Thymus (tissue), 11 donors: Measurements from ENCODE around the gene LPP. TPM values are rescaled to one million over a fixed set of nuclear protein-coding genes. Genes with fewer than 3 reads are reported as not detected.

Experiments
- DNase-seq, 9 donors: peaks; one replicate each; pipeline ENCODE4 v3.0.0-alpha.2; 2013; ENCODE audit warnings: low spot score in 9 of 9, low read depth in 6 of 9, missing footprints in 1 of 9
- H3K27ac ChIP-seq, 2 donors: one replicate each; pipeline ENCODE4 v1.5.1; 2013; ENCODE audit warnings: control low read depth in 1 of 2, low read depth in 1 of 2, low read length in 1 of 2, mild to moderate bottlenecking in 1 of 2, moderate library complexity in 1 of 2
- H3K27me3 ChIP-seq, 2 donors: one replicate each; pipeline ENCODE4 v1.5.1; 2013; ENCODE audit warnings: low read length in 1 of 2; ENCODE audit not compliant: control insufficient read depth in 2 of 2, insufficient read depth in 1 of 2
- H3K36me3 ChIP-seq, 2 donors: one replicate each; pipeline ENCODE4 v1.5.1; 2013; ENCODE audit warnings: low read length in 1 of 2, mild to moderate bottlenecking in 1 of 2, moderate library complexity in 1 of 2; ENCODE audit not compliant: control insufficient read depth in 2 of 2, insufficient read depth in 2 of 2
- H3K4me1 ChIP-seq, 2 donors: one replicate each; pipeline ENCODE4 v1.5.1; 2013; ENCODE audit warnings: low read length in 2 of 2; ENCODE audit not compliant: control insufficient read depth in 2 of 2, insufficient read depth in 2 of 2
- H3K4me3 ChIP-seq, 2 donors: one replicate each; pipeline ENCODE4 v1.5.1; 2013; ENCODE audit warnings: low read length in 2 of 2, control low read depth in 1 of 2, mild to moderate bottlenecking in 1 of 2
- H3K9me3 ChIP-seq, 2 donors: one replicate each; pipeline ENCODE4 v1.5.1; 2013; ENCODE audit warnings: low read length in 1 of 2, mild to moderate bottlenecking in 1 of 2; ENCODE audit not compliant: control insufficient read depth in 2 of 2, insufficient read depth in 1 of 2
- WGBS: extraction: QIAGEN DNeasy Blood & Tissue Kit; methylation state at CpG from one replicate; pipeline ENCODE4 v1.1.7; 2013; 5-methylcytosine and 5-hydroxymethylcytosine counted together
- polyA plus RNA-seq: library from polyadenylated mRNA; stranded (reverse); fragments of 200-250 nt; gene quantifications from one replicate; pipeline ENCODE4 v1.2.3, GENCODE V29; 2013
- total RNA-seq: library from RNA; stranded (reverse); fragments of 120-200 nt; gene quantifications from one replicate; pipeline ENCODE4 v1.2.4, GENCODE V29; 2013
- donor health status: healthy.

LPP gene
- total and polyA plus RNA-seq, 2 donors, result 6.5 to 9.2 TPM

DNA sequence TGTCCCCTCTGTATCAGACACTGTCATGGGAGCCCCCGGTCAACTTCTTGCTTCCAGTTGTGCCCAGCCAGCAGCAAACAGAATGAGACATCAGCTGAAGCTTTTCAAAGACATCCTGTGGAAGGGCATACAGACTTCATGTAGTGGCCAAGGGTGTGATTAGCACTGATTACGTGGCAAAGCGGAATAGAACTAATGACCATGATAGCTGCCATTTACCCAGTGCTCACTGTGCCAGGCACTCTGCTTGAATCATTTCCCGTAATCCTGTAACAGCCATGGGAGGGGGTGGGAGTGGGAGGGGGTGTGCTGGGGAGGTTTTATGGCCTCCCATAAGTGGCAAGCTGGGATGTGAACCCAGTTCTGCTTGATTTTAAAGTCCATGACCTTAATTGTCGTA lies 29.5 kb downstream of the LPP start:
- no peak for DNase-seq
- no peaks in the 10 kb centered on the region for H3K9me3 ChIP-seq
- H3K27ac ChIP-seq, result peak overlapping the region in 1 of 2 donors; percentile 21
- no peaks in the 10 kb centered on the region for H3K27me3 ChIP-seq
- WGBS, result 94% methylated on average over 5 of the region's 5 CpGs
- no peak overlapping the region for H3K4me3 ChIP-seq
- H3K36me3 ChIP-seq, result peaks cover 0 to 9% of the 10 kb centered on the region in 2 donors
- H3K4me1 ChIP-seq, result peaks cover 51 to 82% of the 10 kb centered on the region in 2 donors

DNA sequence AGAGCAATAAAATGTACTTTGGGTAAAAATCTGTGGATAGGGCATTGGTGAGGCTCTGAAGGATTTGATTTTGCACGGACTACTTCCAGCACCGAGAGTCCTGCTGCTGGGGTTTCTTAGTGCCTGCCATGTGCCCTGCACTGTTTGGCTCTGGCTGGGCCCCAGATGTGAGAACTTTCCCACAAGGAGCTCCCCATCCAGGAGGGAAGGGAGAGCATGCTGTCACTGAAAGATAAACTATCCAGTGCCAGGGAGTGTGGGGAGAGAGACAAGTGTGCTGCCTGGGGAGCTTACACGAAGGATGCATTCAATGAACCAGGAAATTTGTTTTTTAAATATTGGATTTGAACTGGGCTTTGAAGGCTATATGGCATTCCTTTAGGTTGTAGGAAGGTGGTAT lies 30.2 kb downstream of the LPP start:
- Histone ChIP-seq H3K27ac (peak overlapping the region in 1 of 2 donors; percentile 95), H3K9me3 (no peaks in the 10 kb centered on the region), H3K36me3 (peaks cover 0 to 9% of the 10 kb centered on the region in 2 donors), H3K4me1 (peaks cover 51 to 81% of the 10 kb centered on the region in 2 donors), H3K4me3 (no peak overlapping the region), H3K27me3 (no peaks in the 10 kb centered on the region)
- DNase-seq, result no peak
- 96% methylated on average over 3 of the region's 3 CpGs for WGBS

DNA sequence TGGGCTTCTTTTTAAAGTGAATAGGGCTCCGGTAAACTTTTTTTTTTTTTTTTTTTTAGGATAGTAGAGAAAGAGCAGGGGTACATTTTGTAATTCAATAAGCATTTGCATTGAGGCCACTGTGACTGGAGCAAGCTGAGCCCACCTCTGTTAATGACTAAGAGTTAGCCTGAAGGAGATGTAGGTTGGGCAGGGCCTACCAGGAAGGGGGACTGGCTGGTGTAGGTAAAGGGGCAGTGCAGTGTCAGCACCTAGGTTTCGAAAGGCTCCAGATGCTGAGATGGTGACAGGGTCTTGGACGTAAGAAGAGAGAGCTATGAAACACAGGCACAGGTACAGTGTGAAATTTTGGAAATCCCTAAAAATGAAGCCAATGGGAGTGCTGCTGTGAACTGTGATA lies 30.7 kb downstream of the LPP start:
- peak overlapping the region; percentile 56 to 95 for H3K27ac ChIP-seq

DNA sequence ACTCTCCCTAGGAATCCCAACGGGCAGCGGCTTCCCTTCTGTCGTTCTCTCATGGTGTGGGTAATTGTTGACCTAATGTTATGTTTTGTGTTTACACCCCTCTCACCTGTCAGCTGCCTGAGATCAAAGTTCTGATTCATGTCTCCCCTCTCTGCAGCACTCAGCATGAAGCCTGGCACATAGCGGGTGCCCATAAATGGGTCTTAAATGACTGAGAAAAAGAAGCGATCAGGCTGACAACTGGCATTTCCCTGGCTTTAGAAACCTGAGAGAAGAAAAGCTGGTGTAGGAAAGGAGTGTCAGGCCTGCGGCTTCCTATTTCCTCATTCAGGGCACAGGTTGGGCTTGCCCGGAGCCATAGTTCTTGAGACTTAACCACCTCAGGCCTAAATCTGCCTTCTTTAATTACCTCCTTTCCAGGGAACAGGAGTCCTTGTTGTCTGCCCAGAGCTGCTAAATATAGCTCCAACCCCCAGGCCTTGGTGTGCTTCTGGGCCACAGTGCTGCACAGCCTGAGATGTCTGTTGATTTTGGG lies 31.8 kb downstream of the LPP start:
- Histone ChIP-seq H3K36me3 (peaks cover 0 to 6% of the 10 kb centered on the region in 2 donors), H3K4me3 (no peak overlapping the region), H3K27ac (peak overlapping the region; percentile 55 to 95), H3K4me1 (peaks cover 56 to 86% of the 10 kb centered on the region in 2 donors), H3K9me3 (no peaks in the 10 kb centered on the region), H3K27me3 (no peaks in the 10 kb centered on the region)
- peak; percentile 50 to 90 (median 74) for DNase-seq
- WGBS, result 20% methylated on average over 7 of the region's 7 CpGs

More for the DNA sequence above, 30.7 kb downstream of the LPP start:
- Histone ChIP-seq H3K4me3 (no peak overlapping the region), H3K27me3 (no peaks in the 10 kb centered on the region), H3K4me1 (peaks cover 51 to 81% of the 10 kb centered on the region in 2 donors), H3K9me3 (no peaks in the 10 kb centered on the region), H3K36me3 (peaks cover 0 to 9% of the 10 kb centered on the region in 2 donors)
- WGBS, result 89% methylated on average over 3 of the region's 3 CpGs
- peak in 1 of 9 donors; percentile 69 for DNase-seq

GRCh38 chr3:188187053-188187452 lies 33.1 kb downstream of the LPP start:
- Histone ChIP-seq H3K27me3 (no peaks in the 10 kb centered on the region), H3K27ac (peak overlapping the region in 1 of 2 donors; percentile 95), H3K9me3 (no peaks in the 10 kb centered on the region), H3K36me3 (peaks cover 0 to 2% of the 10 kb centered on the region in 2 donors), H3K4me3 (no peak overlapping the region), H3K4me1 (peaks cover 62 to 86% of the 10 kb centered on the region in 2 donors)
- no peak for DNase-seq
- 91% methylated on average over 2 of the region's 2 CpGs for WGBS

- peak overlapping the region in 1 of 2 donors; percentile 95 for H3K27ac ChIP-seq
- H3K9me3 ChIP-seq, result no peaks in the 10 kb centered on the region
- no peaks in the 10 kb centered on the region for H3K27me3 ChIP-seq
- peaks cover 0 to 15% of the 10 kb centered on the region in 2 donors for H3K36me3 ChIP-seq
- H3K4me1 ChIP-seq, result peaks cover 67 to 90% of the 10 kb centered on the region in 2 donors
- DNase-seq, result no peak
- no peak overlapping the region for H3K4me3 ChIP-seq
Observed at GRCh38 chr3:188188911-188189310, 35.0 kb downstream of the LPP start.

GRCh38 chr3:188191460-188191859 lies 37.5 kb downstream of the LPP start:
- peaks cover 46 to 72% of the 10 kb centered on the region in 2 donors for H3K4me1 ChIP-seq

GRCh38 chr3:188192034-188192433 lies 38.1 kb downstream of the LPP start:
- Histone ChIP-seq H3K4me3 (no peak overlapping the region), H3K27me3 (no peaks in the 10 kb centered on the region), H3K27ac (peak overlapping the region in 1 of 2 donors; percentile 95), H3K4me1 (peaks cover 48 to 76% of the 10 kb centered on the region in 2 donors), H3K9me3 (no peaks in the 10 kb centered on the region), H3K36me3 (peaks cover 0 to 17% of the 10 kb centered on the region in 2 donors)
- no peak for DNase-seq
- 92% methylated on average over 2 of the region's 2 CpGs for WGBS

More at GRCh38 chr3:188191460-188191859, 37.5 kb downstream of the LPP start:
- WGBS, result 90% methylated on average over 3 of the region's 3 CpGs
- no peak for DNase-seq
- Histone ChIP-seq H3K9me3 (no peaks in the 10 kb centered on the region), H3K36me3 (peaks cover 0 to 17% of the 10 kb centered on the region in 2 donors), H3K27me3 (no peaks in the 10 kb centered on the region), H3K4me3 (no peak overlapping the region), H3K27ac (peak overlapping the region in 1 of 2 donors; percentile 95)

DNA sequence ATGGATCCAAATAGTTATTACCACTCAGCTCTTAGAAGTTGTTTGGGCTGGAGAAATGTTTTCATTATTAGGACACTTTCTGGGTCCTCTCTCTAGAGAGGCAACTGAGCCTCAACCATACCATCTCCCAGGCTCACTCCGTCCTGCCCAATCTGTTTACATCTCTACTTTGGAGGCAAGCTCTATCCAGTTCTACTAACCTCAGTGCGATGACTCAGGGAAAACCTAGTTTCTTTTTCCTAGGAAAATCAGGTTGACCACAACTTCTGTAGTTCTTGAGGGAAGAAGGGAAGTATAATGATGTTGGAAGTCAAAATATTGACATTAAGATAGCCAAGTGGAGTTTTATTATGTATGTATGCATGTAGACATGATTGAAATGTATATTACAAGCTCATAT lies 40.4 kb downstream of the LPP start:
- H3K27me3 ChIP-seq, result no peaks in the 10 kb centered on the region
- H3K4me1 ChIP-seq, result peaks cover 30 to 64% of the 10 kb centered on the region in 2 donors
- H3K36me3 ChIP-seq, result peaks cover 0 to 17% of the 10 kb centered on the region in 2 donors
- no peaks in the 10 kb centered on the region for H3K9me3 ChIP-seq
- H3K4me3 ChIP-seq, result no peak overlapping the region
- no peak overlapping the region for H3K27ac ChIP-seq
- WGBS, result 97% methylated on average over 2 of the region's 2 CpGs
- DNase-seq, result no peak
